NB4 (cell line): ENCODE measurements around the gene CPE.

Source experiments
- MYC ChIP-seq: IDR thresholded peaks from 2 replicates; pipeline ENCODE4 v1.6.1; 2011; ENCODE audit warnings: low read depth, low read length
- POLR2A ChIP-seq: IDR thresholded peaks from 2 replicates; pipeline ENCODE4 v1.6.1; 2011; ENCODE audit warnings: mild to moderate bottlenecking; ENCODE audit not compliant: insufficient read length; ENCODE audit errors: extremely low read depth
- TF ChIP-seq, protein P1 (sequence below): IDR thresholded peaks from one replicate; pipeline ENCODE4 v1.5.1; 2012; ENCODE audit warnings: low read depth, low read length
- TF ChIP-seq, protein P2 (sequence below): IDR thresholded peaks from 2 replicates; pipeline ENCODE4 v1.6.1; 2011; ENCODE audit warnings: low read depth, low read length

DNA sequence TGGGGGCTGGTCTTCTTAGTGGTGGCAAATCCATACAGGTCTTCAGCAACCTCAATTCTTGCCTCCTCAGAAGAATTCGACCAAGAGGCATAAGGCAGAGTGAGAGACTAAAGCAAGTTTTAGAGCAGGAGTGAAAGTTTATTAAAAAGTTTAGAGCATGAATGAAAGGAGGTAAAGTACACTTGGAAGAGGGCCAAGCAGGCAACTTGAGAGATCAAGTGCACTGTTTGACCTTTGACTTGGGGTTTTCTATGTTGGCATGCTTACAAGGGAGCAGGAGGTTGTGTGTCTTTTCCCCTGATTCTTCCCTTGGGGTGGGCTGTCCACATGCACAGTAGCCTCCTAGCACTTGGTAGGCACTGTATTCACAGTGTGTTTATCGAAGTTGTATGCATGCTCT is 91.2 kb downstream of the CPE start:
- TF ChIP-seq, protein P1, sequence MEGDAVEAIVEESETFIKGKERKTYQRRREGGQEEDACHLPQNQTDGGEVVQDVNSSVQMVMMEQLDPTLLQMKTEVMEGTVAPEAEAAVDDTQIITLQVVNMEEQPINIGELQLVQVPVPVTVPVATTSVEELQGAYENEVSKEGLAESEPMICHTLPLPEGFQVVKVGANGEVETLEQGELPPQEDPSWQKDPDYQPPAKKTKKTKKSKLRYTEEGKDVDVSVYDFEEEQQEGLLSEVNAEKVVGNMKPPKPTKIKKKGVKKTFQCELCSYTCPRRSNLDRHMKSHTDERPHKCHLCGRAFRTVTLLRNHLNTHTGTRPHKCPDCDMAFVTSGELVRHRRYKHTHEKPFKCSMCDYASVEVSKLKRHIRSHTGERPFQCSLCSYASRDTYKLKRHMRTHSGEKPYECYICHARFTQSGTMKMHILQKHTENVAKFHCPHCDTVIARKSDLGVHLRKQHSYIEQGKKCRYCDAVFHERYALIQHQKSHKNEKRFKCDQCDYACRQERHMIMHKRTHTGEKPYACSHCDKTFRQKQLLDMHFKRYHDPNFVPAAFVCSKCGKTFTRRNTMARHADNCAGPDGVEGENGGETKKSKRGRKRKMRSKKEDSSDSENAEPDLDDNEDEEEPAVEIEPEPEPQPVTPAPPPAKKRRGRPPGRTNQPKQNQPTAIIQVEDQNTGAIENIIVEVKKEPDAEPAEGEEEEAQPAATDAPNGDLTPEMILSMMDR: no peak
- no peak for TF ChIP-seq POLR2A
- TF ChIP-seq, protein P2, sequence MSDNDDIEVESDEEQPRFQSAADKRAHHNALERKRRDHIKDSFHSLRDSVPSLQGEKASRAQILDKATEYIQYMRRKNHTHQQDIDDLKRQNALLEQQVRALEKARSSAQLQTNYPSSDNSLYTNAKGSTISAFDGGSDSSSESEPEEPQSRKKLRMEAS: no peak
- TF ChIP-seq MYC: no peak
